Fibroblast of lung (primary cell): ENCODE results near the gene SH3BP2. TPM values are rescaled to one million over a fixed set of nuclear protein-coding genes. Genes with fewer than 3 reads are reported as not detected.

Experiments
- DNase-seq, 2 donors: peaks; one replicate each; pipeline versions ENCODE4 v3.0.0 to v3.0.0-alpha.2; 2010; ENCODE audit warnings: low read depth in 2 of 2
- H2AFZ ChIP-seq: 2 replicates; pipeline ENCODE4 v1.5.1; 2012; ENCODE audit warnings: low read length, control low read depth, inconsistent platforms
- H3K27ac ChIP-seq: 2 replicates; pipeline ENCODE4 v1.5.1; 2011; ENCODE audit warnings: low read length, control low read depth; ENCODE audit not compliant: insufficient read depth
- H3K27me3 ChIP-seq: 2 replicates; pipeline ENCODE4 v1.5.1; 2011; ENCODE audit warnings: mild to moderate bottlenecking, low read length; ENCODE audit not compliant: control insufficient read depth, insufficient read depth
- H3K36me3 ChIP-seq: 2 replicates; pipeline ENCODE4 v1.5.1; 2011; ENCODE audit warnings: low read length; ENCODE audit not compliant: control insufficient read depth, insufficient read depth
- H3K4me1 ChIP-seq: 2 replicates; pipeline ENCODE4 v1.5.1; 2011; ENCODE audit warnings: low read length; ENCODE audit not compliant: control insufficient read depth, insufficient read depth; ENCODE audit errors: extremely low read depth
- H3K4me2 ChIP-seq: 2 replicates; pipeline ENCODE4 v1.5.1; 2011; ENCODE audit warnings: low read length, control low read depth; ENCODE audit not compliant: insufficient read depth; ENCODE audit errors: extremely low read depth
- H3K4me3 ChIP-seq, 4 experiments: fragments of 200-600 bp in 1 of 4; sonication (generic) in 1 of 4; replicated peaks in 1 of 4; 2 replicates each; pipeline ENCODE4 v1.5.1; 2011 to 2016; ENCODE audit warnings: low read length in 4 of 4, low read depth in 3 of 4, mild to moderate bottlenecking in 3 of 4, control low read depth in 2 of 4, inconsistent platforms in 1 of 4, mixed read lengths in 1 of 4; ENCODE audit not compliant: insufficient read depth in 1 of 4; ENCODE audit errors: control extremely low read depth in 1 of 4
- H3K79me2 ChIP-seq: 2 replicates; pipeline ENCODE4 v1.5.1; 2012; ENCODE audit warnings: mild to moderate bottlenecking, low read length, inconsistent platforms; ENCODE audit not compliant: control insufficient read depth, insufficient read depth
- H3K9ac ChIP-seq: 2 replicates; pipeline ENCODE4 v1.5.1; 2011; ENCODE audit warnings: mild to moderate bottlenecking, low read length, control low read depth; ENCODE audit not compliant: insufficient read depth
- H3K9me3 ChIP-seq: 2 replicates; pipeline ENCODE4 v1.5.1; 2012; ENCODE audit warnings: low read depth, low read length; ENCODE audit not compliant: control insufficient read depth, insufficient read depth
- H4K20me1 ChIP-seq: 2 replicates; pipeline ENCODE4 v1.5.1; 2011; ENCODE audit warnings: low read length; ENCODE audit not compliant: control insufficient read depth, insufficient read depth; ENCODE audit errors: extremely low read depth
- EZH2 ChIP-seq: IDR thresholded peaks from 2 replicates; pipeline ENCODE4 v1.5.1; 2012; ENCODE audit warnings: low read length, control low read depth, mild to moderate bottlenecking; ENCODE audit errors: missing control alignments
- polyA plus RNA-seq, 2 donors: library from polyadenylated mRNA; depleted of rRNA in 1 of 2; stranded (reverse) in 1 of 2; unstranded in 1 of 2; fragments of >200 nt; gene quantifications; 2 replicates each; pipeline ENCODE4 v1.2.1, GENCODE V29; 2011 to 2012; ENCODE audit warnings: missing spikeins in 1 of 2
- total RNA-seq: library from RNA; depleted of rRNA; stranded (reverse); fragments of >200 nt; gene quantifications from 2 replicates; pipeline ENCODE4 v1.2.1, GENCODE V29; 2014
- TF ChIP-seq, protein P1 (sequence below), 2 donors: IDR thresholded peaks in 1 of 2; conservative IDR thresholded peaks in 1 of 2; 1 replicate in 1 of 2; 2 replicates in 1 of 2; pipeline ENCODE4 v1.5.1; 2011 to 2012; ENCODE audit warnings: low read length in 2 of 2, control low read depth in 1 of 2, inconsistent platforms in 1 of 2, low read depth in 1 of 2, mild to moderate bottlenecking in 1 of 2

The SH3BP2 gene
- total and polyA plus RNA-seq, 2 donors (not counting 1 experiment from before 2014, with no cell fraction given) = 8.6 to 14.1 TPM

GRCh38 chr4:2810388-2810787, 17.5 kb downstream of the SH3BP2 start:
- Histone ChIP-seq H4K20me1 (no peaks in the 10 kb centered on the region), H3K4me3 (no peak overlapping the region), H2AFZ (no peak overlapping the region), H3K27ac (no peak overlapping the region), H3K27me3 (no peaks in the 10 kb centered on the region), H3K9ac (no peak overlapping the region), H3K4me1 (peaks cover 25% of the 10 kb centered on the region), H3K79me2 (peaks cover 9% of the 10 kb centered on the region), H3K9me3 (no peaks in the 10 kb centered on the region), H3K4me2 (no peak overlapping the region), H3K36me3 (peaks cover 4% of the 10 kb centered on the region)
- TF ChIP-seq, protein P1, sequence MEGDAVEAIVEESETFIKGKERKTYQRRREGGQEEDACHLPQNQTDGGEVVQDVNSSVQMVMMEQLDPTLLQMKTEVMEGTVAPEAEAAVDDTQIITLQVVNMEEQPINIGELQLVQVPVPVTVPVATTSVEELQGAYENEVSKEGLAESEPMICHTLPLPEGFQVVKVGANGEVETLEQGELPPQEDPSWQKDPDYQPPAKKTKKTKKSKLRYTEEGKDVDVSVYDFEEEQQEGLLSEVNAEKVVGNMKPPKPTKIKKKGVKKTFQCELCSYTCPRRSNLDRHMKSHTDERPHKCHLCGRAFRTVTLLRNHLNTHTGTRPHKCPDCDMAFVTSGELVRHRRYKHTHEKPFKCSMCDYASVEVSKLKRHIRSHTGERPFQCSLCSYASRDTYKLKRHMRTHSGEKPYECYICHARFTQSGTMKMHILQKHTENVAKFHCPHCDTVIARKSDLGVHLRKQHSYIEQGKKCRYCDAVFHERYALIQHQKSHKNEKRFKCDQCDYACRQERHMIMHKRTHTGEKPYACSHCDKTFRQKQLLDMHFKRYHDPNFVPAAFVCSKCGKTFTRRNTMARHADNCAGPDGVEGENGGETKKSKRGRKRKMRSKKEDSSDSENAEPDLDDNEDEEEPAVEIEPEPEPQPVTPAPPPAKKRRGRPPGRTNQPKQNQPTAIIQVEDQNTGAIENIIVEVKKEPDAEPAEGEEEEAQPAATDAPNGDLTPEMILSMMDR (conservative IDR thresholded peaks at IDR 0.05 in 1 of 2, IDR thresholded peaks at IDR 0.05 in 1 of 2; ENCODE audit: low read depth in 1 of 2, low read length in 2 of 2) = no peak
- no peak for TF ChIP-seq EZH2
- no peak for DNase-seq

- H4K20me1 ChIP-seq = no peaks in the 10 kb centered on the region
- H3K4me1 ChIP-seq = peaks cover 14% of the 10 kb centered on the region
- no peaks in the 10 kb centered on the region for H3K27me3 ChIP-seq
- no peak overlapping the region for H3K4me2 ChIP-seq
- H3K79me2 ChIP-seq = peaks cover 9% of the 10 kb centered on the region
- H3K27ac ChIP-seq = peak overlapping the region; percentile 44
- DNase-seq = peak; percentile 45 to 71
- peak overlapping the region; percentile 51 for H3K9ac ChIP-seq
- peak overlapping the region; percentile 3 for H2AFZ ChIP-seq
- H3K4me3 ChIP-seq = peak overlapping the region in 1 of 4 experiments; percentile 14
- no peaks in the 10 kb centered on the region for H3K36me3 ChIP-seq
- TF ChIP-seq EZH2 = no peak
- TF ChIP-seq, protein P1 (conservative IDR thresholded peaks at IDR 0.05 in 1 of 2, IDR thresholded peaks at IDR 0.05 in 1 of 2; ENCODE audit: low read depth in 1 of 2, low read length in 2 of 2) = no peak
- H3K9me3 ChIP-seq = no peaks in the 10 kb centered on the region
Observed at GRCh38 chr4:2811830-2812611, 19.1 kb downstream of the SH3BP2 start.

GRCh38 chr4:2812612-2813354, 19.9 kb downstream of the SH3BP2 start:
- TF ChIP-seq, protein P1 (conservative IDR thresholded peaks at IDR 0.05 in 1 of 2, IDR thresholded peaks at IDR 0.05 in 1 of 2; ENCODE audit: low read depth in 1 of 2, low read length in 2 of 2) = no peak
- TF ChIP-seq EZH2 = no peak
- H3K9me3 ChIP-seq = no peaks in the 10 kb centered on the region
- no peaks in the 10 kb centered on the region for H3K27me3 ChIP-seq
- peaks cover 13% of the 10 kb centered on the region for H3K4me1 ChIP-seq
- H3K4me3 ChIP-seq = peak overlapping the region in 1 of 4 experiments; percentile 20
- H4K20me1 ChIP-seq = no peaks in the 10 kb centered on the region
- peak overlapping the region; percentile 44 for H3K27ac ChIP-seq
- H3K36me3 ChIP-seq = no peaks in the 10 kb centered on the region
- no peak for DNase-seq
- H2AFZ ChIP-seq = no peak overlapping the region
- no peak overlapping the region for H3K4me2 ChIP-seq
- peak overlapping the region; percentile 51 for H3K9ac ChIP-seq
- H3K79me2 ChIP-seq = peaks cover 12% of the 10 kb centered on the region
